ENCODE measurements around the gene PCDHB5.
"Not testable (repeated sequence)": the region's sequence is repeated elsewhere in the genome, so short reads cannot be mapped to it uniquely, and the experiment has no call there.

DNA sequence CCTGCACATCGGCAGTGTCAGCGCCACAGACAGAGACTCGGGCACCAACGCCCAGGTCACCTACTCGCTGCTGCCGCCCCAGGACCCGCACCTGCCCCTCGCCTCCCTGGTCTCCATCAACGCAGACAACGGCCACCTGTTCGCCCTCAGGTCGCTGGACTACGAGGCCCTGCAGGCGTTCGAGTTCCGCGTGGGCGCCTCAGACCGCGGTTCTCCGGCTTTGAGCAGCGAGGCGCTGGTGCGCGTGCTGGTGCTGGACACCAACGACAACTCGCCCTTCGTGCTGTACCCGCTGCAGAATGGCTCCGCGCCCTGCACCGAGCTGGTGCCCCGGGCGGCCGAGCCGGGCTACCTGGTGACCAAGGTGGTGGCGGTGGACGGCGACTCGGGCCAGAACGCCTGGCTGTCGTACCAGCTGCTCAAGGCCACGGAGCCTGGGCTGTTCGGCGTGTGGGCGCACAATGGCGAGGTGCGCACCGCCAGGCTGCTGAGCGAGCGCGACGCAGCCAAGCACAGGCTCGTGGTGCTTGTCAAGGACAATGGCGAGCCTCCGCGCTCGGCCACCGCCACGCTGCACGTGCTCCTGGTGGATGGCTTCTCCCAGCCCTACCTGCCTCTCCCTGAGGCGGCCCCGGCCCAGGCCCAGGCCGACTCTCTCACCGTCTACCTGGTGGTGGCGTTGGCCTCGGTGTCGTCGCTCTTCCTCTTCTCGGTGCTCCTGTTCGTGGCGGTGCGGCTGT is 11.4 kb upstream of the PCDHB5 start:
- TF ChIP-seq, protein P1, sequence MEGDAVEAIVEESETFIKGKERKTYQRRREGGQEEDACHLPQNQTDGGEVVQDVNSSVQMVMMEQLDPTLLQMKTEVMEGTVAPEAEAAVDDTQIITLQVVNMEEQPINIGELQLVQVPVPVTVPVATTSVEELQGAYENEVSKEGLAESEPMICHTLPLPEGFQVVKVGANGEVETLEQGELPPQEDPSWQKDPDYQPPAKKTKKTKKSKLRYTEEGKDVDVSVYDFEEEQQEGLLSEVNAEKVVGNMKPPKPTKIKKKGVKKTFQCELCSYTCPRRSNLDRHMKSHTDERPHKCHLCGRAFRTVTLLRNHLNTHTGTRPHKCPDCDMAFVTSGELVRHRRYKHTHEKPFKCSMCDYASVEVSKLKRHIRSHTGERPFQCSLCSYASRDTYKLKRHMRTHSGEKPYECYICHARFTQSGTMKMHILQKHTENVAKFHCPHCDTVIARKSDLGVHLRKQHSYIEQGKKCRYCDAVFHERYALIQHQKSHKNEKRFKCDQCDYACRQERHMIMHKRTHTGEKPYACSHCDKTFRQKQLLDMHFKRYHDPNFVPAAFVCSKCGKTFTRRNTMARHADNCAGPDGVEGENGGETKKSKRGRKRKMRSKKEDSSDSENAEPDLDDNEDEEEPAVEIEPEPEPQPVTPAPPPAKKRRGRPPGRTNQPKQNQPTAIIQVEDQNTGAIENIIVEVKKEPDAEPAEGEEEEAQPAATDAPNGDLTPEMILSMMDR (conservative IDR thresholded peaks at IDR 0.05) = not testable (repeated sequence)
- TF ChIP-seq ZFX (IDR thresholded peaks at IDR 0.05) = not testable (repeated sequence)
